ENCODE data around the gene STK39. TPM values are rescaled to one million over a fixed set of nuclear protein-coding genes. Genes with fewer than 3 reads are reported as not detected.

Gene STK39
- total and polyA plus RNA-seq, 2 donors (not counting 1 experiment from before 2014, with no cell fraction given) = 16.7 to 30.1 TPM

- H3K9ac ChIP-seq (ENCODE audit: insufficient read depth, low read length) = no peak overlapping the region
- TF ChIP-seq CTCF (conservative IDR thresholded peaks at IDR 0.05 in 1 of 2, IDR thresholded peaks at IDR 0.05 in 1 of 2; ENCODE audit: low read depth in 1 of 2, low read length in 2 of 2) (no peak), EZH2 (IDR thresholded peaks at IDR 0.05; ENCODE audit: low read length, missing control alignments) (no peak)
- no peak overlapping the region for H2AFZ ChIP-seq (ENCODE audit: low read length)
- DNase-seq (ENCODE audit: low read depth in 2 of 2) = no peak
- H3K4me3 ChIP-seq (replicated peaks in 1 of 4; ENCODE audit: control extremely low read depth in 1 of 4, insufficient read depth in 1 of 4, low read depth in 3 of 4, low read length in 4 of 4) = no peak overlapping the region
- H3K27me3 ChIP-seq (ENCODE audit: control insufficient read depth, insufficient read depth, low read length) = no peaks in the 10 kb centered on the region
- H3K9me3 ChIP-seq (ENCODE audit: control insufficient read depth, insufficient read depth, low read depth, low read length) = no peaks in the 10 kb centered on the region
- no peak overlapping the region for H3K27ac ChIP-seq (ENCODE audit: insufficient read depth, low read length)
- H3K4me2 ChIP-seq (ENCODE audit: extremely low read depth, insufficient read depth, low read length) = no peak overlapping the region
- no peaks in the 10 kb centered on the region for H3K79me2 ChIP-seq (ENCODE audit: control insufficient read depth, insufficient read depth, low read length)
- no peaks in the 10 kb centered on the region for H3K4me1 ChIP-seq (ENCODE audit: control insufficient read depth, extremely low read depth, insufficient read depth, low read length)
- H4K20me1 ChIP-seq (ENCODE audit: control insufficient read depth, extremely low read depth, insufficient read depth, low read length) = no peaks in the 10 kb centered on the region
- H3K36me3 ChIP-seq (ENCODE audit: control insufficient read depth, insufficient read depth, low read length) = no peaks in the 10 kb centered on the region
Observed at GRCh38 chr2:168090366-168091135, 156.8 kb downstream of the STK39 start.

- Histone ChIP-seq H3K4me3 (replicated peaks in 1 of 4; ENCODE audit: control extremely low read depth in 1 of 4, insufficient read depth in 1 of 4, low read depth in 3 of 4, low read length in 4 of 4) (no peak overlapping the region), H3K4me2 (ENCODE audit: extremely low read depth, insufficient read depth, low read length) (no peak overlapping the region), H3K9ac (ENCODE audit: insufficient read depth, low read length) (no peak overlapping the region), H3K27ac (ENCODE audit: insufficient read depth, low read length) (no peak overlapping the region), H3K27me3 (ENCODE audit: control insufficient read depth, insufficient read depth, low read length) (no peaks in the 10 kb centered on the region), H3K36me3 (ENCODE audit: control insufficient read depth, insufficient read depth, low read length) (no peaks in the 10 kb centered on the region), H3K9me3 (ENCODE audit: control insufficient read depth, insufficient read depth, low read depth, low read length) (no peaks in the 10 kb centered on the region), H4K20me1 (ENCODE audit: control insufficient read depth, extremely low read depth, insufficient read depth, low read length) (no peaks in the 10 kb centered on the region), H3K4me1 (ENCODE audit: control insufficient read depth, extremely low read depth, insufficient read depth, low read length) (no peaks in the 10 kb centered on the region), H2AFZ (ENCODE audit: low read length) (no peak overlapping the region), H3K79me2 (ENCODE audit: control insufficient read depth, insufficient read depth, low read length) (no peaks in the 10 kb centered on the region)
- TF ChIP-seq CTCF (conservative IDR thresholded peaks at IDR 0.05 in 1 of 2, IDR thresholded peaks at IDR 0.05 in 1 of 2; ENCODE audit: low read depth in 1 of 2, low read length in 2 of 2) (no peak), EZH2 (IDR thresholded peaks at IDR 0.05; ENCODE audit: low read length, missing control alignments) (no peak)
- DNase-seq (ENCODE audit: low read depth in 2 of 2) = no peak
Observed at GRCh38 chr2:168089200-168089599, 158.2 kb downstream of the STK39 start.

DNA sequence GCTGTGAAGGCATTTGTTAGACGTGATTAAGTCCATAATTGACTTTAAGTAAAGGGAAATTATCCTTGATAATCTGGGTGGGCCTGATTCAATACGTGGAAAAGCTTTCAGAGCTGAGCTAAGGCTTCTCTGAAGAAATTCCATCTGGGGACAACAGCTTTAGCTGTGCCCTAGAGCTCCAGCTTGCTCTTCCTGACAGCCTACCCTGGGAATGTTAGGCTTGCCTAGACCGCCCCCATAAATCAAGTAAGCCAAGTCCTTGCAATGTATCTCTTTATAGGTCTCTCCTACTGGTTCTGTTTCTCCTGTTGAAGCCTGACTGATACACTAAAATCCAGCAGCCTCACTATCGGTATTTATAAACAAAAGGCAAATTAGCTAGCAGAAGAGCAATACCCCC, 160.0 kb downstream of the STK39 start:
- Histone ChIP-seq H3K36me3 (ENCODE audit: control insufficient read depth, insufficient read depth, low read length) (no peaks in the 10 kb centered on the region), H3K79me2 (ENCODE audit: control insufficient read depth, insufficient read depth, low read length) (no peaks in the 10 kb centered on the region), H4K20me1 (ENCODE audit: control insufficient read depth, extremely low read depth, insufficient read depth, low read length) (no peaks in the 10 kb centered on the region), H3K27ac (ENCODE audit: insufficient read depth, low read length) (no peak overlapping the region), H2AFZ (ENCODE audit: low read length) (no peak overlapping the region), H3K9ac (ENCODE audit: insufficient read depth, low read length) (no peak overlapping the region), H3K4me1 (ENCODE audit: control insufficient read depth, extremely low read depth, insufficient read depth, low read length) (no peaks in the 10 kb centered on the region), H3K4me3 (replicated peaks in 1 of 4; ENCODE audit: control extremely low read depth in 1 of 4, insufficient read depth in 1 of 4, low read depth in 3 of 4, low read length in 4 of 4) (no peak overlapping the region), H3K4me2 (ENCODE audit: extremely low read depth, insufficient read depth, low read length) (no peak overlapping the region), H3K9me3 (ENCODE audit: control insufficient read depth, insufficient read depth, low read depth, low read length) (no peaks in the 10 kb centered on the region), H3K27me3 (ENCODE audit: control insufficient read depth, insufficient read depth, low read length) (no peaks in the 10 kb centered on the region)
- no peak for DNase-seq (ENCODE audit: low read depth in 2 of 2)
- no peak for TF ChIP-seq EZH2 (IDR thresholded peaks at IDR 0.05; ENCODE audit: low read length, missing control alignments)
- no peak for TF ChIP-seq CTCF (conservative IDR thresholded peaks at IDR 0.05 in 1 of 2, IDR thresholded peaks at IDR 0.05 in 1 of 2; ENCODE audit: low read depth in 1 of 2, low read length in 2 of 2)

Measured in fibroblast of lung (primary cell).